Hepatocyte (in vitro differentiated cells): ENCODE measurements around the gene VILL.

Source experiments
- CTCF ChIP-seq: fragments of 200-600 bp; sonication (generic); IDR thresholded peaks from 2 replicates; pipeline ENCODE4 v1.5.1; 2016; ENCODE audit warnings: antibody characterized with exemption, mild to moderate bottlenecking; ENCODE audit not compliant: poor library complexity
- EZH2 ChIP-seq: fragments of 200-600 bp; sonication (generic); IDR thresholded peaks from 2 replicates; pipeline ENCODE4 v1.6.1; 2016; ENCODE audit warnings: antibody characterized with exemption, mild to moderate bottlenecking, borderline replicate concordance
- EZH2phosphoT487 ChIP-seq: fragments of 200-600 bp; sonication (generic); IDR thresholded peaks from one replicate; pipeline ENCODE4 v1.6.1; 2018; ENCODE audit warnings: antibody characterized with exemption, mild to moderate bottlenecking, low read depth, moderate library complexity; ENCODE audit not compliant: unreplicated experiment, severe bottlenecking

DNA sequence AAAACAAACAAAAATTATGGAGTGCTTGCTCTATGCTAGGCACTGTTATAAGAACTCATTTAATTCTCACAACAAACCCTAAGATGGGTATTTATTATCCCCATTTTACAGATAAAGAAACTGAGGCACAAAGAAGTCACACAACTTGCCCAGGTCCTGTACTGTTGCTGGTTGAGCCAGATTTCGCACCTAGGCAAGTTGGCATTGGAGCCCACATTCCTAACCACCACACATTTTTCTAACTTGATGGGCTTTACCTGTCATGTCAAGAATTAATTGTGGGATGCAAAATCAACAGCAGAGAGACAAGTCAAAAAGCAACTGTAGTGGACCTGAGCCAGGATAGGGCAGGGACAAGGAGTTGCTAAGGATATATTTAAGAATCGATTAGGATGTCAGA lies 47.9 kb upstream of the VILL start:
- TF ChIP-seq EZH2 (no peak), CTCF (no peak), EZH2phosphoT487 (no peak)
